Activated T-cell treated with anti-CD3 and anti-CD28 coated beads for 24 hours (primary cell): ENCODE data around the gene TMEM255B.
"Not testable (repeated sequence)": the region's sequence is repeated elsewhere in the genome, so short reads cannot be mapped to it uniquely, and the experiment has no call there.

Experiments used
- DNase-seq: peaks from one replicate; pipeline ENCODE4 v3.0.0-alpha.2; 2020; ENCODE audit warnings: low read depth

Gene TMEM255B

DNA sequence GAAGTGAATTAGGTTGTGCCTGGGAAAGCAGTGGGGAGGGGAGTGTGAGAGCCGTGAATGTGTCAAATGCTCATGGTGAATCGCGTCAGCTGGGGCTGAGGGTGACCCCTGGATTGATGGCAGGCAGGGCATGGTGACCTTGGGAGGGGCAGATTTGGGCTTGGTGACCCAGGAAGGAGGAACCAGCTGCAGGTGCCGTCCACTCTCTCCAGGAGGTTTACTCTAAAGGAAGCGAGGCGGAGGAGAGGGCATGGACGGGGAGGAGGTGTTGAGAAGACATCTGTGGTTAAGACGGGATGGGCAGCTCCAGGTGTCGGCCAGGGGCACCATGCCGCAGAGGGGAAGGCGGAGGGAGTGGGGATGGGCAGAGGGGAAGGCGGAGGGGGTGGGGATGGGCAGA, 28.7 kb downstream of the TMEM255B start:
- DNase-seq = no peak

DNA sequence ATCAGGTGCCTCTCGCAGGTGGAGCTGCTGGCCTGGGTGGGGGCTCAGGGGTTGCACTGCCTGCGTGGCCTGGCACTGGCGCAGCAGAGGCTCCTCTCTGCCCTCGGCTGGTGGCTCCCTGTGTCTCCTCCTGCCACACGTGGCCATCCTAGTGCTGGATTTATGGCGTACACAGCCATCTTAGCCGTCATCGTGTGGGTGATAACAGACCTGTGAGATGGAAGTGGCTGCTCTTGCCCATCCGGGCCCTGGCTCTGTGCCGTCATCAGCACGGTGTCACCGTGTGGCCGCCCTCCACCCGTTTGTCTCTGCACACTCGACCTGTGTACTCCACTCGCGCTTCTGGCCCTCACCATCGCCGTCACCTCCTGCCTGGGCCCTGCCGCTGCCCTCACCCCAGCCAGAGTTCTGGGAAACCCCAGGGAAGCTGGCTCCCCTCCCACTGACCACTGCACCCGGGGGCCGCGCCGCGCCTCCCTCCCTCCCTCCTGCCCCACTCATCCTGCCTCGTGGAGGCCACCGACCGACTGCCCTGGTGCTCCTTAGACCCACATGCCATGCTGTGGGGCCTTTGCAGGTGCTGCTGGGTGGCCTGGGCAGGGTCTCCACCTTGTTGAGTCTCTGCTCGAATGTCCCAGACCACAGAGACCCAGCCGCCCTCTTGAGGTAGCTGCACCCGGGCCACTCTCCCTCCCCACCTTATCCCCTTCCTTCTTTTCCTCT, 29.5 kb downstream of the TMEM255B start:
- DNase-seq = no peak

DNA sequence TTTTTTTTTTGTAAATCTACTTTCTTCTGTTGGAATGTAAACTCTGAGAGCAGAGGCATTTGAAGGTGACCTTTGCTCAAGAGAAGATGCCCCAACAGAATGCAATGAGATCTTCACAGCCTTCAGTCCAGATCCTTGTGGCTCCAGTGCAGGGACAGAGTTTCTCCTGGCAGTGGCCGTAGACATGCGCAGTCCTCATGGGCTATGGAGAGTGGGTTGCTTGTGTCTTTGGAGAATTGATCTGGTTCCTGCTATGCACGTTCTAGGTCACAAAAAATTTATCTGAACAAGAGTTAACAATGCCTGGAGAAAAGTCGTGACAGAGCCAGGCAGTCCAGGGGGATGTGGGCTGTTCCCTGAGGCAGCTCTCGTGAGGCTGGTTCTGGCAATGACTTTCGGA, 30.1 kb downstream of the TMEM255B start:
- DNase-seq = no peak

DNA sequence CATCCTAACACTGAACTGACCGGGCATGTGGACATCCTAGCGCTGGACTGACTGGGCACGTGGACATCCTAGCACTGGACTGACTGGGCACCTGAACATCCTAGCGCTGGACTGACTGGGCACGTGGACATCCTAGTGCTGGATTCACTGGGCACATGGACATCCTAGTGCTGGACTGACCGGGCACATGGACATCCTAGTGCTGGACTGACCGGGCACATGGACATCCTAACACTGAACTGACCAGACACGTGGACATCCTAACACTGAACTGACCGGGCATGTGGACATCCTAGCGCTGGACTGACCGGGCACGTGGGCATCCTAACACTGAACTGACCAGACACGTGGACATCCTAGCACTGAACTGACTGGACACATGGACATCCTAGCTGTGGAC, 30.9 kb downstream of the TMEM255B start:
- not testable (repeated sequence) for DNase-seq

DNA sequence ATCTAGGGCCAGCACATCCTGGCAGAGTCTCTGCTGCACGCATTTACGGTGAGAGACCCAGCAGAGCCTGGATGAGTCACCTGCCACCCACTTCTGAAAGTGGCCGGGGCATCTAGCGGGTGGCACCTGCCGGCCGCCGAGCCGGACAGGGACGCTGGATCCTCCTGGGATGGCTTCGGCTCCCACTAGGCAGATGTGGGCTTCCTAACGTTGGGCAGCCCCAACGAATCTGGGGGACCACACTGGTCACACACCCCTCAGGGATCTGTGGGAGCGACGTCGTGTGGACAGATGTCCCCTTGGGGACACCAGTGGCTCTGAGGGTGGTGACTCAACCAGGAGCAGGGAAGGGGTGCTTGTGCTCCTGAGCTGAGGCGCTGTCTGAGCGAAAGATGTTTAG, 32.2 kb downstream of the TMEM255B start:
- DNase-seq = no peak

DNA sequence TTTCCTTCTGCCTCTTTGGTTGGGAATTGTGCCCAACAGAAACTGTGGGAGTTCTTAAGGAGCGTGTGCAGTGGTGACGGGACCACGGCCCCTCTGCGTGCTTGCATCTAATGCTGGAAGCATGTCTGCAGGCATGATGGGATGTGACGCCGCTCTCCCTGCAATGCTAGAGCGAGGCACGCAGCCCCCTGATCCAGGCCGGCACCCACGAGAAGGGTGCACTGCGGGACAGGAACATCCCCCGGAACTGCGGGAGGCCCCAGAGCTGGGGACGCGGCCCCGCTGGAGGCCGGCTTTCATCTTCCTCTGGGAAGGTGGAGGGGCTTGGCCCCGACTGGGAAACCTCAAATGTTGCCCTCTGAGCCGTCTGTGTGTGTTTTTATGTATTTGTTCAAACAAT, 32.7 kb downstream of the TMEM255B start:
- DNase-seq = no peak

DNA sequence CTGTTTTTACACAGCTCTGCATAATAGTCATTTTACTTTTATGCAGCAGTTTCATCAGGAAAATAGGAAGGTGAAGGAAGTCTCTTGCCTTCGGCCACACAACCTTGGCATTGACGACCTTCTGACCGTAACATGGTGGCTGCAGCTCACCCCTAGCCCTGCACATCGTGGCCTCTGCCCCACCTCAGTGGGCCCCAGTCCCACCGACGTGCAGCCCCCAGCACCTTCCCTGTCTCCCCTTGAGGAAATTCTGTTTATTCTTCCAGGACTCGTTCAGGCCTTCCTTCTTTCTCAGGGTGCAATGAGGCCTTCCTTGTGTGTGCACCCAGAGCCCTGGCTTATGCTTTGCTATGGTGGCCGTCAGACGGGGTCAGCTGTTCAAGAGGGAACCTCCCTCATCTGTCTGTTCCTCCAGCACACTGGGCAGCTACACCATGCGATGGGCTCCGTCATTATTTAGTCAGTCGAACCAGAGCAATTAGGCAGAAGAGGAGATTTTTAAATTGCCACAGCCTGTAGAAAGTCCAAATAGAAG, 33.3 kb downstream of the TMEM255B start:
- no peak for DNase-seq

DNA sequence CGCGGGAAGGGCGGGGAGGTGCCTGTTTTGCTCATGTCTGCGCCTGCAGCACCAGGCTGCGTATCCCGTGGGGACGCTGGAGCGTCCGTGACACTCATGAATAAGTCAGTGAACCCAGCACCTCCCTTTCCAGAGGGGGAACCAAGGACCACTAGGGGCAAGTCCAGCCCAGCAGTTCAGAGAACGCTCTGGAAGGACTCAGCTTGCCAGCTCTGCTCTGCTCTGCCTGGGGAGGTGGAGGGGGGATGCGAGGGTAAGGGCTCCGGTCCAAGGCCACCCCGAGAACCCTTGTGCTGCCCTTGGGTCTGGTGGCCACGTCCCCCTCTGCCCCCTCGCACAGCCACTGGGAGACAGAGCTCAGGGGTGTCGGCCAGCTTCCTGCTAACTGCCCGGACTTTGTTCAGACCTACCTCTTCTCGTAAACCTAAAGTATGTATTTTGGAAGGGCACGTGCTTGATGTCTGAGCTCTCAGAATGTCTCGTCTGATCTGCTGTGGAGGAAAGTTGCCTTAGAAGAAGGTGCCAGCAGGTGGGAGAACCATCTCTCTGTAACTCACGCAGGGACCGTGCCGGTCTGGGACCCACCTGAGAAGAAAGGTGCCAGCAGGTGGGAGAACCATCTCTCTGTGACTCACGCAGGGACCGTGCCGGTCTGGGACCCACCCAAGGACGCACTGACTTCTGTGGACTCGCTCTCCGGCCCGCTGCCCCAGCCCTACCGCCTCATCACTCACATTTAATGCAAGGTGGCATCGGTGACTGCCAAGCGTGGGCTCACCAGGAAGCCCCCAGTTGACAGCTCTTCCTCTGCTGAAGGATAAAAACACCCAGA, 34.1 kb downstream of the TMEM255B start:
- no peak for DNase-seq

DNA sequence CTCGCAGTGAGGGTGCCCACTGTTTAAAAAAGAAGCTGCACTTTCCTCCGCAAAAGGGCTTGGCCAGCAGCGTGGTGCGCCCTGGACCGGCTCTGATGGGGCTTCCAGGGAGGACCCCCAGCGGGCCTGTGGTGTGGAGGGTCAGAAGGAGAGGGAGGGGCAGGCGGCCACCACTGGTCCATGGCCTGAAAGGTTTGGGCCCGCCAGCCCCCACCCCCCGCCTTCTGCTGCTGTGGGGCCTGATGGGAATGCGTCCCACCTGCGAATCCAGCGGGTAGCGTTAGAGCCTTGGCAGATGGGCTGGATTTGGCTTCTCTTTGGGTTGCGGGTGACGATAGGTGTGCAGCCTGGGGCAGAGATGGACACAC, 34.7 kb downstream of the TMEM255B start:
- DNase-seq = no peak

DNA sequence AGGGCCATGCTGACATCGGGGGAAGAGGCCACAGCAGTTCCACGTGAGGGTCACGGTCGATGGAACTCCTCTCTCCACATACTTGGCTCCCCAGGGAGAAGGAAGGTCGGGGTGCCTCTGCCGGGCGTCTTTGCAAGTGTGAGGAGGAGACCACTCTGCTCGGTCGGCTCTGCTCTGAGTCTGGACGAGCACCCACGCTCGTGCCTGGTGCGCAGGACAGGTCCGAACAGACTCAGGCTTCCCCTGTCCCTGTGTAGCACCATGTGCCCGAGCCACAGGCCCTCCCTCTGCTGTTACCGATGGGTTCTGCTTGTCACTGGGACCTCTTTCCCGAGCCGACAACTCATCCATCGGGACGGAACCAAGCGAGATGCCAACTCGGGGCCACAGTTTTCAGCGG, 35.1 kb downstream of the TMEM255B start:
- DNase-seq = no peak

DNA sequence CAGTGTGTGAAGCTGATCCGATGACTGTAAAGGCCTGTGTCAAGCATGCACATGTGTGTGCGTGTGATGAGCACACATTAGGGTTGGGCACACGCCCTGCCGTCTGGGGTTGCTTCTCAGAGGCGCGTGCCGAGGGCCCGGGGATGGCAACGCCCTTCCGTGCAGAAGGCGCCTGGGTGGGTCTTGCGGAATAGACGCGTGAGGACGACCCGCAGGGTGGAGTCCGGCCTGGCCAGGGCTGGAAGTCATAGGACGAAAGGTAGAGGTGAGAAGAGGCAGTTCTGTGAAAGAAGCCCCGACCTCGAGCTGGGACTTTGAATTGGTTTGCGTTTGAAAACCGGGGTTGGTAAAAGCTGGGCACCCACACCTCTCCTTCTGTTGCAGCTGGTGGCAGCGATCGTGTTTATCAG, 35.7 kb downstream of the TMEM255B start:
- DNase-seq = no peak

DNA sequence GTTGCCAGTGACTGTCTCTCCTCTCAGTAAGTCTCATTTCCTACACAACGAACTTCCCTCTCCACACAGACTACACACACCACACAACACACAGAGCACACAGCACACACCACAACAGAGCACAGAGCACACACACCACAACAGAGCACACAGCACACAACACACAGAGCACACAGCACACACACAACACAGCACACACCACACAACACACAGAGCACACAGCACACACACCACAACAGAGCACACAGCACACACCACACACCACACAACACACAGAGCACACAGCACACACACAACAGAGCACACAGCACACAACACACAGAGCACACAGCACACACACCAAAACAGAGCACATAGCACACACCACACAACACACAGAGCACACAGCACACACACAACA, 36.3 kb downstream of the TMEM255B start:
- not testable (repeated sequence) for DNase-seq

DNA sequence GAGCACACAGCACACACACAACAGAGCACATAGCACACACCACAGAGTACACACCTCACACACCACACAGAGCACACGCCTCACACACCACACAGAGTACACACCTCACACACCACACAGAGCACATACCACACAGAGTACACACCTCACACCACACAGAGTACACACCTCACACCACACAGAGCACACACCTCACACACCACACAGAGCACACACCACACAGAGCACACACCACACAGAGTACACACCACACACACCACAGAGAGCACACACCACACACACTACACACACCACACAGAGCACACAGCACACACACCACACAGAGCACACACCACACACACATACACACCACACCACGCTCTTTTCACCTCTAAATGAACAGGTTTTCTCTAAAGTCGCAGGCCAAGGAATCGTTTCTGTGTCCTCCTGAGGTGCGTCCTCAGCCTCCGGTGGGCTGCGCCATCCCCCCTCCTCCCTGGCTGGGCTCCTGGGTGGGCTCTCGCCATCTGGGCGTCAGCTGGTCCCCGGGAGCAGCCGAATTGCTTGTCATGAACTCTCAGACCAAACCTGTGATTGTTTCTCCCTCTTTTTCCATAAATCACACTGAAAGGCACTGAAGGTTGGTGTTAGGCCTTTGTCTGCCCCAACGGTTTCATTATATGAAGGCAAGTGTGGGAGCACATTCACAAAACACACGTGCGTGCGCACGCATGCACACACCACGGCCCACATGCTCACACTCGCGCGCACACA, 37.4 kb downstream of the TMEM255B start:
- DNase-seq = no peak

DNA sequence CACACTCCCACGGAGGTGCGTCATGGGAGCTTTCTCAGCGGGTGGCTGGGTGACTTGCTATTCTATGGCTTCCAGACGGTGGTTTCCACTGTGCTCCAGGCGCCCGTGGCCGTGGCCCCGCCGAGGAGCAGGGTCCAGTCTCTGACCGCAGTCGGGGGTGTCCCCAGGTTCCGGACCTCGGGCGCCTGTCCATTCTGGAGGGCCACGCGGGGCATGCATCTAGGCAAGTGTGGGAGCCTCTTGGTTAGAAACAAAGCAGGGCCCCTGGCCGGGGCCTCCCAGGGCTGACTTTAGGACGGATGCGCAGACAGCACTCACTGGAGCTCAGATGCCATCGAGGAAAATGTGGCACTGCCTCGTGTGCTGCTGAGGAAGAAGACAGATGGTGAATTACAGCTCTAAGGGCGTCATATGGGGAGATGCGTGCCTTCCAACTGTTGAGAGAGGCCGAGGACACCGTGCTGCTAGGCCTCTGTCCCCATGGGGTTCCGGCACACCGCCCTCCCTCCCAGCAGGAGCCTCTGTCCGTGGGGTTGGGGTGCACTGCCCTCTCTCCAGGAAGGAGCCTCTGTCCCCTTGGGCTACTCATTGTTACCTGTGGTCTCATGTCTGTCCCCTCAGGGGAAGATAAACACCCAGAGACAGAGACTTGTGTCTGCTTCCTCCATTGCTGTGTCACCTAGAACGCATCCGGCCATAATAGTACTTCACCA, 38.1 kb downstream of the TMEM255B start:
- DNase-seq = no peak

DNA sequence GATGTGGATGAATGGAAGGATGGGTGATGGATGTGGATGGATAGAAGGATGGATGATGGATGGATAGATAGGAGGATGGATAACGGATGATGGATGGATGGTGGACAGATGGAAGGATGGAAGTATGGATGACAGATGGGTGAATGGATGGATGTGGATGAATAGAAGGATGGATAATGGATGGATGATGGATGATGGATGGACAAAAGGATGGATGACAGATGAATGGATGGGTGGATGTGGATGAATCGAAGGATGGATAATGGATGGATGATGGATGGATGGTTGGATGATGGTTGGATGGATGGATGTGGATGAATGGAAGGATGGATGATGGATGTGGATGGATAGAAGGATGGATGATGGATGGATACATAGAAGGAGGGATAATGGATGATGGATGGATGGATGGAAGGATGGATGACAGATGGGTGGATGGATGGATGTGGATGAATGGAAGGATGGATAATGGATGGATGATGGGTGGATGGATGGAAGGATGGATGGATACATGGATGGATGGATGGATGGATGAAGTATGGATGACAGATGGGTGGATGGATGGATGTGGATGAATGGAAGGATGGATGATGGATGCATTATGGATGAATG, 39.3 kb downstream of the TMEM255B start:
- no peak for DNase-seq

DNA sequence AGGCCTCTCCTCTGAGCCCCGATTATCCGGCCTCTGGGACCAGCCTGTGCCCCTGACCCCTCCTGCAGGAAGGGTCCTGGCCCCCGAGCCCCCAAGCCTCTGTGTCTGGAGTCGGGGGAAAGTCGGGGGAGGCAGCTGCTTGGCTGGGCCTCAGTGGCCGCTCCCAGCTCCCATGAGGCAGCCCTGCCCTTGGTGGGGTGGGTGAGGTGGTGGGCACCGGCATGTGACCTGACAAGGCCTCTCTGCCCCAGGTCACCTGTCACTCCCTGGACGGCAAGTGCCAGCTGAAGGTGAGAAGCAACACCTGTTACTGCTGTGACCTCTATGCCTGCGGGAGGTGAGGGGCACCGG, 41.5 kb downstream of the TMEM255B start:
- DNase-seq = no peak

DNA sequence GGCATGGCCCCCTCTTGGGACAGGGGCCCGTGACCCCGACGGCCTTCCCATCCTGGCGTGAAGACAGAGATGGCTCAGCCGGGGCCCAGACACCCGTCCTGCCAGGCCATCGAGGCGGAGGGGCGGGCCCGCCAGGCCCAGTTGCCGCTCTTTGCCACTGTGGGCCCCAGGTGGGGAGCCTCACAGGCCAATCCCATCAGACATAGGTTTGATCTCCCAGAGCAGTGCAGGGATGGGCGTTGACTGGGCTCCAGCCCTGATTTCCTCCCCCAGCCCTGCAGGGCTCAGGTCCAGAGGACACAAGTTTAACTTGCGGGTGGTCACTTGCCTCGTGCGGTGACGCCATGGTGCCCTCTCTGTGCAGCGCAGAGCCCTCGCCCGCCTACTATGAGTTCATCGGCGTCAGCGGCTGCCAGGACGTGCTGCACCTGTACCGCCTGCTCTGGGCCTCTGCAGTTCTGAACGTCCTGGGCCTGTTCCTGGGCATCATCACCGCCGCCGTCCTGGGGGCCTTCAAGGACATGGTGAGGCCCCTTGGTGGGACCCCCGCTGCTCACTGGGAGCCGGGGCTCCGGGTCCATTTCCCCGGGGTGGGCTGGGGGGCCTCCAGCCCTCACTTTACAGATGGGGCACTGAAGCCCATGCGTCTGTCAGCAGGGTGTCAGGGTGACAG, 42.4 kb downstream of the TMEM255B start:
- no peak for DNase-seq

DNA sequence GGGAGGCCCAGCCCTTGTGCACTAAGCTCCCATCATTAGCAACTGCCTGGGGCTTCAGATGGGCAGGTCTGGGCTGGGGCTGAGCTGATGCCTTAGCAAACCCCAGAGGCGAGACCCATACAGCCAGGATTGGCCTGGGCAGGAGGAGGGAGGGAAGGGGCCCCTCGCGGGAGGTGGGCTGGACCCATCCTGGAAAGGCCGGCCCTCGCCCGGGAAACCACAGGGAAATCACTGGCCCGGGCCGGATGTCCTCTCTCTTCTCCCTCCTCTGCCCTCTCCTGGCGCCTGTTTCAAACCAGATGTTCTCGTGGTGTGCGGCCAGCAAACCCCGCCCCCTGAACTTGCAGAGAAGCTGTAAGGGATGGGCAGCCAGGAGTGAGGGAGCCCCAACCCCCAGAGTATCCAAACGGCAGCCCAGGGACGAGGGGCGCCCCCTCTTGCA, 43.1 kb downstream of the TMEM255B start:
- no peak for DNase-seq

DNA sequence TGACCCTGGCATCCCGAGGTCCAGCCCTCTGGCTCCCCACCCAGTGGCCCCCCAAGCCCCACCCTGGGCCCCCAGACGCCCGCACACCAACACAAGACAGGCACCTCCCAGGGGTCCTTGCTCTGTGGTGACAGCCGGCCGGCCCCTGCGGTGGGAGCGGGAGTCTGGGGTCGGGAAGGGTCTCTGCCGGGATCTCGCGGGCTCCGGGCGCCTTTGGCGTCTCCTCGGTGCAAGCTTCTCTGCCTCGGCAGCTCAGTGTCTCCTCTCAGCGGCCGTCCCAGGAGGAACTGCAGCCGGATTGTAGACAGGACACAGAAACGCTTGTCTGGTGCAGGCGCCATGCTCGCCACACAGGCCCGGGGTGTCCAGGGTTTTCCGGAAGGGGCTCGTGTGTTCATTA, 43.7 kb downstream of the TMEM255B start:
- DNase-seq = no peak

DNA sequence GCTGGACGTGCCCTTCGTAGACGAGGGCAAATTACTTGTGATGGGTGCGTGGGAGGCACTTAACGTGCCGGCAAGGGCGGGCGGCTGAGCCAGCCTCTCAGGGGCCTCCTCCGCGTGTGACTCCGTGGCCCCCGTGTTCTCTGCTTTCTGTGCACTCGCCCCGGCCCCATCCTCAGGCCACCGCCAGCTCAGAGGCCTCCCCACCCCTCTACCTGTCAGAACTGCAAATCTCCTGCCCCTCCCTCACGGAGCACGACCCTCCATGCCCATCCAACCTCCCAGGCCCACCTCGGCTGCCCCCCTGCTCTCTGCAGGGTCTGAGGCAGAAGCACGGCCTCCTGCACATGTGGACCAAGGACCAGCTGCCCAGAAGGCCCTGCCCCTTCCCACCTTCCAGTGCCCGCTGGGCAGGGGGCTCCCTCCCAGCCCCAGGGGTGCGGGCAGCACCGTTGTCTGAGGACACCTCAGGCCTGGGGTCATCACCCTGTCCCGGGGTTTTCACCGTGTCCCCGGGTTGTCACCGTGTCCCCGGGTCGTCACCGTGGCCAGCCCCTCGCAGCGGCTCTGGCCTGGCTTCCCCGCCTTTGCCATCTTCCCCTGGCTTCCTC, 44.5 kb downstream of the TMEM255B start:
- DNase-seq = no peak
